ENCODE results near the gene CAMKK2.

- TF ChIP-seq CTCF (IDR thresholded peaks at IDR 0.05) (no peak), POLR2A (IDR thresholded peaks at IDR 0.05) (no peak)
Observed at GRCh38 chr12:121323908-121324307, 27.4 kb upstream of the CAMKK2 start.

Measured in transverse colon (tissue), 3 donors.